ENCODE results near the gene STX4. TPM values are rescaled to one million over a fixed set of nuclear protein-coding genes. Genes with fewer than 3 reads are reported as not detected.

The STX4 gene
- total and polyA plus RNA-seq, 4 donors: 52.8 to 121 (median 81.0) TPM

GRCh38 chr16:31004658-31005057 is 28.7 kb upstream of the STX4 start:
- no peaks in the 10 kb centered on the region for H3K9me3 ChIP-seq (ENCODE audit: control insufficient read depth, low read length)
- ATAC-seq (ENCODE audit: low FRiP score): no peak
- no peaks in the 10 kb centered on the region for H3K36me3 ChIP-seq (ENCODE audit: control insufficient read depth in 1 of 2, insufficient read depth in 2 of 2, low read length in 1 of 2)
- WGBS, 2 donors: 54 to 65% methylated on average over 2 of the region's 2 CpGs
- no peak for DNase-seq
- intact Hi-C loops (cut with DNase I): no loop called here
- no peaks in the 10 kb centered on the region for H3K27me3 ChIP-seq (ENCODE audit: control insufficient read depth in 1 of 2, insufficient read depth in 2 of 2, low read length in 1 of 2)
- no peak overlapping the region for H3K4me3 ChIP-seq (ENCODE audit: low read length in 2 of 2)
- H3K4me1 ChIP-seq (ENCODE audit: control insufficient read depth in 1 of 2, insufficient read depth in 2 of 2, low read length in 2 of 2): no peaks in the 10 kb centered on the region
- H3K27ac ChIP-seq (ENCODE audit: low read depth in 1 of 2, low read length in 2 of 2): no peak overlapping the region

- no peaks in the 10 kb centered on the region for H3K4me1 ChIP-seq (ENCODE audit: control insufficient read depth in 1 of 2, insufficient read depth in 2 of 2, low read length in 2 of 2)
- WGBS, 2 donors: 66 to 74% methylated on average over 16 of the region's 16 CpGs
- H3K27ac ChIP-seq (ENCODE audit: low read depth in 1 of 2, low read length in 2 of 2): no peak overlapping the region
- H3K36me3 ChIP-seq (ENCODE audit: control insufficient read depth in 1 of 2, insufficient read depth in 2 of 2, low read length in 1 of 2): no peaks in the 10 kb centered on the region
- no peaks in the 10 kb centered on the region for H3K9me3 ChIP-seq (ENCODE audit: control insufficient read depth, low read length)
- H3K4me3 ChIP-seq (ENCODE audit: low read length in 2 of 2): no peak overlapping the region
- ATAC-seq (ENCODE audit: low FRiP score) (no peak), DNase-seq (no peak)
- no peaks in the 10 kb centered on the region for H3K27me3 ChIP-seq (ENCODE audit: control insufficient read depth in 1 of 2, insufficient read depth in 2 of 2, low read length in 1 of 2)
- intact Hi-C loops (cut with DNase I): no loop called here
These were observed 27.8 kb upstream of the STX4 start for GRCh38 chr16:31005350-31006085.

GRCh38 chr16:31006086-31006385 is 27.3 kb upstream of the STX4 start:
- WGBS, 2 donors: 30 to 50% methylated on average over 7 of the region's 7 CpGs
- DNase-seq (no peak), ATAC-seq (ENCODE audit: low FRiP score) (no peak)
- no peak overlapping the region for H3K27ac ChIP-seq (ENCODE audit: low read depth in 1 of 2, low read length in 2 of 2)
- no peaks in the 10 kb centered on the region for H3K4me1 ChIP-seq (ENCODE audit: control insufficient read depth in 1 of 2, insufficient read depth in 2 of 2, low read length in 2 of 2)
- H3K4me3 ChIP-seq (ENCODE audit: low read length in 2 of 2): no peak overlapping the region
- H3K9me3 ChIP-seq (ENCODE audit: control insufficient read depth, low read length): no peaks in the 10 kb centered on the region
- H3K27me3 ChIP-seq (ENCODE audit: control insufficient read depth in 1 of 2, insufficient read depth in 2 of 2, low read length in 1 of 2): no peaks in the 10 kb centered on the region
- H3K36me3 ChIP-seq (ENCODE audit: control insufficient read depth in 1 of 2, insufficient read depth in 2 of 2, low read length in 1 of 2): no peaks in the 10 kb centered on the region
- intact Hi-C loops (cut with DNase I): no loop called here

- intact Hi-C loops (cut with DNase I): no loop called here
- no peaks in the 10 kb centered on the region for H3K27me3 ChIP-seq (ENCODE audit: control insufficient read depth in 1 of 2, insufficient read depth in 2 of 2, low read length in 1 of 2)
These were observed 26.8 kb upstream of the STX4 start for GRCh38 chr16:31006589-31006988.

GRCh38 chr16:31007684-31008083 is 25.7 kb upstream of the STX4 start:
- WGBS, 2 donors: 53 to 59% methylated on average over 6 of the region's 6 CpGs
- H3K27me3 ChIP-seq (ENCODE audit: control insufficient read depth in 1 of 2, insufficient read depth in 2 of 2, low read length in 1 of 2): no peaks in the 10 kb centered on the region
- H3K27ac ChIP-seq (ENCODE audit: low read depth in 1 of 2, low read length in 2 of 2): no peak overlapping the region
- DNase-seq: no peak
- intact Hi-C loops (cut with DNase I): no loop called here
- H3K36me3 ChIP-seq (ENCODE audit: control insufficient read depth in 1 of 2, insufficient read depth in 2 of 2, low read length in 1 of 2): no peaks in the 10 kb centered on the region
- ATAC-seq (ENCODE audit: low FRiP score): no peak
- no peaks in the 10 kb centered on the region for H3K9me3 ChIP-seq (ENCODE audit: control insufficient read depth, low read length)
- H3K4me1 ChIP-seq (ENCODE audit: control insufficient read depth in 1 of 2, insufficient read depth in 2 of 2, low read length in 2 of 2): no peaks in the 10 kb centered on the region
- H3K4me3 ChIP-seq (ENCODE audit: low read length in 2 of 2): no peak overlapping the region

More at GRCh38 chr16:31006589-31006988, 26.8 kb upstream of the STX4 start:
- Histone ChIP-seq H3K36me3 (ENCODE audit: control insufficient read depth in 1 of 2, insufficient read depth in 2 of 2, low read length in 1 of 2) (no peaks in the 10 kb centered on the region), H3K4me3 (ENCODE audit: low read length in 2 of 2) (no peak overlapping the region), H3K4me1 (ENCODE audit: control insufficient read depth in 1 of 2, insufficient read depth in 2 of 2, low read length in 2 of 2) (no peaks in the 10 kb centered on the region), H3K27ac (ENCODE audit: low read depth in 1 of 2, low read length in 2 of 2) (no peak overlapping the region), H3K9me3 (ENCODE audit: control insufficient read depth, low read length) (no peaks in the 10 kb centered on the region)
- WGBS, 2 donors: 83 to 89% methylated on average over 8 of the region's 8 CpGs
- ATAC-seq (ENCODE audit: low FRiP score) (no peak), DNase-seq (no peak)

- 61 to 66% methylated on average over 6 of the region's 6 CpGs for WGBS, 2 donors
- DNase-seq (no peak), ATAC-seq (ENCODE audit: low FRiP score) (no peak)
- intact Hi-C loops (cut with DNase I): no loop called here
- Histone ChIP-seq H3K9me3 (ENCODE audit: control insufficient read depth, low read length) (no peaks in the 10 kb centered on the region), H3K4me1 (ENCODE audit: control insufficient read depth in 1 of 2, insufficient read depth in 2 of 2, low read length in 2 of 2) (no peaks in the 10 kb centered on the region), H3K4me3 (ENCODE audit: low read length in 2 of 2) (no peak overlapping the region), H3K27ac (ENCODE audit: low read depth in 1 of 2, low read length in 2 of 2) (no peak overlapping the region), H3K27me3 (ENCODE audit: control insufficient read depth in 1 of 2, insufficient read depth in 2 of 2, low read length in 1 of 2) (no peaks in the 10 kb centered on the region), H3K36me3 (ENCODE audit: control insufficient read depth in 1 of 2, insufficient read depth in 2 of 2, low read length in 1 of 2) (no peaks in the 10 kb centered on the region)
These were observed 25.2 kb upstream of the STX4 start for GRCh38 chr16:31008149-31008548.

- no peaks in the 10 kb centered on the region for H3K9me3 ChIP-seq (ENCODE audit: control insufficient read depth, low read length)
- intact Hi-C loops (cut with DNase I): no loop called here
- H3K36me3 ChIP-seq (ENCODE audit: control insufficient read depth in 1 of 2, insufficient read depth in 2 of 2, low read length in 1 of 2): no peaks in the 10 kb centered on the region
- H3K4me3 ChIP-seq (ENCODE audit: low read length in 2 of 2): no peak overlapping the region
- WGBS, 2 donors: 86 to 89% methylated on average over 5 of the region's 5 CpGs
- H3K4me1 ChIP-seq (ENCODE audit: control insufficient read depth in 1 of 2, insufficient read depth in 2 of 2, low read length in 2 of 2): no peaks in the 10 kb centered on the region
- H3K27ac ChIP-seq (ENCODE audit: low read depth in 1 of 2, low read length in 2 of 2): no peak overlapping the region
- no peak for ATAC-seq (ENCODE audit: low FRiP score)
- H3K27me3 ChIP-seq (ENCODE audit: control insufficient read depth in 1 of 2, insufficient read depth in 2 of 2, low read length in 1 of 2): no peaks in the 10 kb centered on the region
- DNase-seq: no peak
These were observed 24.8 kb upstream of the STX4 start for GRCh38 chr16:31008551-31008950.

GRCh38 chr16:31009120-31009519 is 24.2 kb upstream of the STX4 start:
- Histone ChIP-seq H3K36me3 (ENCODE audit: control insufficient read depth in 1 of 2, insufficient read depth in 2 of 2, low read length in 1 of 2) (no peaks in the 10 kb centered on the region), H3K9me3 (ENCODE audit: control insufficient read depth, low read length) (no peaks in the 10 kb centered on the region), H3K27me3 (ENCODE audit: control insufficient read depth in 1 of 2, insufficient read depth in 2 of 2, low read length in 1 of 2) (no peaks in the 10 kb centered on the region), H3K4me3 (ENCODE audit: low read length in 2 of 2) (no peak overlapping the region), H3K4me1 (ENCODE audit: control insufficient read depth in 1 of 2, insufficient read depth in 2 of 2, low read length in 2 of 2) (no peaks in the 10 kb centered on the region), H3K27ac (ENCODE audit: low read depth in 1 of 2, low read length in 2 of 2) (no peak overlapping the region)
- WGBS, 2 donors: 85 to 88% methylated on average over 7 of the region's 7 CpGs
- ATAC-seq (ENCODE audit: low FRiP score) (no peak), DNase-seq (no peak)
- intact Hi-C loops (cut with DNase I): no loop called here

- no peaks in the 10 kb centered on the region for H3K27me3 ChIP-seq (ENCODE audit: control insufficient read depth in 1 of 2, insufficient read depth in 2 of 2, low read length in 1 of 2)
- H3K36me3 ChIP-seq (ENCODE audit: control insufficient read depth in 1 of 2, insufficient read depth in 2 of 2, low read length in 1 of 2): no peaks in the 10 kb centered on the region
- no peak for DNase-seq
- no peaks in the 10 kb centered on the region for H3K4me1 ChIP-seq (ENCODE audit: control insufficient read depth in 1 of 2, insufficient read depth in 2 of 2, low read length in 2 of 2)
- H3K9me3 ChIP-seq (ENCODE audit: control insufficient read depth, low read length): no peaks in the 10 kb centered on the region
- ATAC-seq (ENCODE audit: low FRiP score): no peak
- intact Hi-C loops (cut with DNase I): no loop called here
- WGBS, 2 donors: 10 to 12% methylated on average over 32 to 36 of the region's 36 CpGs
- no peak overlapping the region for H3K27ac ChIP-seq (ENCODE audit: low read depth in 1 of 2, low read length in 2 of 2)
- H3K4me3 ChIP-seq (ENCODE audit: low read length in 2 of 2): peak overlapping the region in 1 of 2 donors; percentile 11
These were observed 23.3 kb upstream of the STX4 start for GRCh38 chr16:31009894-31010584.

Data from aorta (tissue), 5 donors.